Activated naive CD4-positive, alpha-beta T cell treated with anti-CD3 and anti-CD28 coated beads for 36 hours (primary cell): ENCODE measurements around the gene ZFPL1. TPM values are rescaled to one million over a fixed set of nuclear protein-coding genes. Genes with fewer than 3 reads are reported as not detected.
A peak's percentile ranks its signal among the peaks of the same experiment; 100 is the strongest.

Source experiments
- CTCF ChIA-PET: fragments of 350-600 bp; sonication (Branson Sonifier 250); formaldehyde crosslinking; loops from one replicate; lab custom pipeline; 2021; ENCODE audit warnings: antibody characterized with exemption; lab: Charles Lee
- DNase-seq: peaks from one replicate; pipeline ENCODE4 v3.0.0-alpha.2; 2020
- H3K27ac Mint-ChIP-seq: one replicate; pipeline ENCODE4 v1.8.0; 2021; ENCODE audit warnings: mild to moderate bottlenecking, mixed read lengths
- H3K27me3 Mint-ChIP-seq: one replicate; pipeline ENCODE4 v1.8.0; 2021; ENCODE audit warnings: low read depth, mixed read lengths
- H3K36me3 Mint-ChIP-seq: one replicate; pipeline ENCODE4 v1.8.0; 2021; ENCODE audit warnings: low read depth, mixed read lengths
- H3K4me1 Mint-ChIP-seq: one replicate; pipeline ENCODE4 v1.8.0; 2021; ENCODE audit warnings: low read depth, mixed read lengths
- H3K4me3 Mint-ChIP-seq: one replicate; pipeline ENCODE4 v1.8.0; 2021; ENCODE audit warnings: mild to moderate bottlenecking, moderate library complexity, mixed read lengths
- H3K9me3 Mint-ChIP-seq: one replicate; pipeline ENCODE4 v1.8.0; 2021; ENCODE audit warnings: mixed read lengths
- intact Hi-C: fragments of 100-400 bp; cut with micrococcal nuclease; formaldehyde crosslinking; loops from one replicate; pipeline ENCODE4 v1.15.1; 2023
- total RNA-seq, 2 experiments: library from RNA; stranded (reverse); gene quantifications; one replicate each; pipeline ENCODE4 v1.2.3, GENCODE V29; 2021

The ZFPL1 gene
- 10 to 100 TPM; 24.2 to 25.6 TPM for total RNA-seq

GRCh38 chr11:65083834-65084597 is at the start of gene ZFPL1, which contains the start of gene CDCA5:
Gene ZFPL1 (plus strand): TSS chr11:65084222. CDS start chr11:65084699, 477 bp downstream.
Gene CDCA5 (minus strand): TSS chr11:65084040. CDS start chr11:65083978, 62 bp downstream.
- Mint-ChIP-seq H3K27ac (peak within 1 kb of the TSS; percentile 97), H3K27me3 (no peaks in the 10 kb centered on the region), H3K4me1 (peaks cover 39% of the 10 kb centered on the region), H3K36me3 (peaks cover 54% of the 10 kb centered on the region), H3K9me3 (no peaks in the 10 kb centered on the region), H3K4me3 (peak within 1 kb of the TSS; percentile 92)
- intact Hi-C loops: loop anchor here (1.0 to 10.0 kb wide), 8 partner anchors 12 to 839 kb away; partner anchors contain the start of genes ATG2A, FAU, FKBP2 and MRPL49
- CTCF ChIA-PET: interaction anchor here (1.5 to 1.6 kb wide), 2 partner anchors 26 to 33 kb away, joined by 4 read pairs; partner anchors contain the start of gene ZNHIT2
- DNase-seq: peak; percentile 97

- no peaks in the 10 kb centered on the region for H3K27me3 Mint-ChIP-seq
Observed at GRCh38 chr11:65034423-65034822, 49.6 kb upstream of the ZFPL1 start.

GRCh38 chr11:65035579-65035978 is 48.4 kb upstream of the ZFPL1 start:
- Mint-ChIP-seq H3K36me3 (peaks cover 2% of the 10 kb centered on the region), H3K27me3 (no peaks in the 10 kb centered on the region), H3K4me3 (no peak overlapping the region), H3K4me1 (peaks cover 4% of the 10 kb centered on the region), H3K27ac (no peak overlapping the region), H3K9me3 (no peaks in the 10 kb centered on the region)
- intact Hi-C loops: no loop called here
- DNase-seq: no peak
- CTCF ChIA-PET: no interaction called here

More at GRCh38 chr11:65034423-65034822, 49.6 kb upstream of the ZFPL1 start:
- peaks cover 2% of the 10 kb centered on the region for H3K36me3 Mint-ChIP-seq
- CTCF ChIA-PET: no interaction called here
- no peak for DNase-seq
- H3K9me3 Mint-ChIP-seq: no peaks in the 10 kb centered on the region
- H3K4me3 Mint-ChIP-seq: no peak overlapping the region
- H3K27ac Mint-ChIP-seq: no peak overlapping the region
- peaks cover under 1% of the 10 kb centered on the region for H3K4me1 Mint-ChIP-seq
- intact Hi-C loops: no loop called here

- Mint-ChIP-seq H3K4me1 (peaks cover 7% of the 10 kb centered on the region), H3K36me3 (peaks cover 2% of the 10 kb centered on the region), H3K9me3 (no peaks in the 10 kb centered on the region), H3K4me3 (no peak overlapping the region), H3K27ac (no peak overlapping the region), H3K27me3 (no peaks in the 10 kb centered on the region)
- intact Hi-C loops: no loop called here
- CTCF ChIA-PET: interaction anchor here (0.5 kb wide), 1 partner anchor 252 kb away, joined by 3 read pairs; no protein-coding TSS in a partner anchor
- no peak for DNase-seq
Observed at GRCh38 chr11:65036931-65037330, 47.1 kb upstream of the ZFPL1 start.

GRCh38 chr11:65040520-65040846 is 43.5 kb upstream of the ZFPL1 start:
- no peak for DNase-seq
- Mint-ChIP-seq H3K9me3 (no peaks in the 10 kb centered on the region), H3K36me3 (peaks cover 4% of the 10 kb centered on the region), H3K27me3 (no peaks in the 10 kb centered on the region), H3K4me1 (peaks cover 17% of the 10 kb centered on the region), H3K4me3 (peak overlapping the region; percentile 92), H3K27ac (peak overlapping the region; percentile 98)
- intact Hi-C loops: loop anchor here (1.0 to 2.0 kb wide), 4 partner anchors 13 to 116 kb away; partner anchors contain the start of genes CDCA5, PPP2R5B, SNX15 and TM7SF2
- CTCF ChIA-PET: interaction anchor here (0.5 to 1.7 kb wide), 4 partner anchors 14 to 38 kb away, joined by 3 to 6 read pairs (median 3); partner anchors contain the start of gene ARL2

- Mint-ChIP-seq H3K27me3 (no peaks in the 10 kb centered on the region), H3K4me3 (peak within 1 kb of the TSS; percentile 92), H3K36me3 (peaks cover 4% of the 10 kb centered on the region), H3K9me3 (no peaks in the 10 kb centered on the region), H3K4me1 (peaks cover 19% of the 10 kb centered on the region), H3K27ac (peak within 1 kb of the TSS; percentile 98)
- intact Hi-C loops: loop anchor here (1.0 to 2.0 kb wide), 5 partner anchors 14 to 117 kb away; partner anchors contain the start of genes ARL2, CDCA5, PPP2R5B and SNX15
- peak; percentile 94 for DNase-seq
- CTCF ChIA-PET: interaction anchor here (0.5 to 1.7 kb wide), 4 partner anchors 15 to 37 kb away, joined by 3 to 6 read pairs (median 3); partner anchors contain the start of gene ARL2
Observed at GRCh38 chr11:65040847-65041622, 43.0 kb upstream of the ZFPL1 start, which contains the start of gene SAC3D1. Gene SAC3D1 (plus strand): TSS chr11:65041210. CDS start chr11:65041293, 83 bp downstream.

- intact Hi-C loops: no loop called here
- Mint-ChIP-seq H3K27ac (no peak overlapping the region), H3K36me3 (peaks cover 6% of the 10 kb centered on the region), H3K4me1 (peaks cover 34% of the 10 kb centered on the region), H3K27me3 (no peaks in the 10 kb centered on the region), H3K9me3 (no peaks in the 10 kb centered on the region), H3K4me3 (peak overlapping the region; percentile 86)
- no peak for DNase-seq
- CTCF ChIA-PET: no interaction called here
Observed at GRCh38 chr11:65042891-65043290, 41.1 kb upstream of the ZFPL1 start.

GRCh38 chr11:65043881-65044501 is 40.0 kb upstream of the ZFPL1 start:
- no peak for DNase-seq
- no peak overlapping the region for H3K4me3 Mint-ChIP-seq
- CTCF ChIA-PET: no interaction called here
- H3K9me3 Mint-ChIP-seq: no peaks in the 10 kb centered on the region
- H3K27me3 Mint-ChIP-seq: no peaks in the 10 kb centered on the region
- peaks cover 38% of the 10 kb centered on the region for H3K4me1 Mint-ChIP-seq
- H3K36me3 Mint-ChIP-seq: peaks cover 5% of the 10 kb centered on the region
- intact Hi-C loops: no loop called here
- H3K27ac Mint-ChIP-seq: no peak overlapping the region

- Mint-ChIP-seq H3K4me1 (peaks cover 35% of the 10 kb centered on the region), H3K4me3 (no peak overlapping the region), H3K27me3 (no peaks in the 10 kb centered on the region), H3K9me3 (no peaks in the 10 kb centered on the region), H3K27ac (no peak overlapping the region), H3K36me3 (peaks cover 5% of the 10 kb centered on the region)
- CTCF ChIA-PET: no interaction called here
- no peak for DNase-seq
- intact Hi-C loops: no loop called here
Observed at GRCh38 chr11:65045061-65045460, 39.0 kb upstream of the ZFPL1 start.

- Mint-ChIP-seq H3K27me3 (no peaks in the 10 kb centered on the region), H3K9me3 (no peaks in the 10 kb centered on the region), H3K27ac (no peak overlapping the region), H3K36me3 (peaks cover 5% of the 10 kb centered on the region), H3K4me1 (peaks cover 33% of the 10 kb centered on the region), H3K4me3 (no peak overlapping the region)
- CTCF ChIA-PET: no interaction called here
- DNase-seq: no peak
- intact Hi-C loops: loop anchor here (2.0 kb wide), 1 partner anchor 29 kb away; no protein-coding TSS in a partner anchor
Observed at GRCh38 chr11:65045728-65046127, 38.3 kb upstream of the ZFPL1 start.

GRCh38 chr11:65047581-65048422 is 36.2 kb upstream of the ZFPL1 start:
- Mint-ChIP-seq H3K4me3 (peak overlapping the region; percentile 70), H3K9me3 (no peaks in the 10 kb centered on the region), H3K4me1 (peaks cover 23% of the 10 kb centered on the region), H3K27me3 (no peaks in the 10 kb centered on the region), H3K36me3 (peaks cover 5% of the 10 kb centered on the region), H3K27ac (peak overlapping the region; percentile 18)
- intact Hi-C loops: loop anchor here (2.0 kb wide), 1 partner anchor 27 kb away; no protein-coding TSS in a partner anchor
- CTCF ChIA-PET: interaction anchor here (0.7 kb wide), 1 partner anchor 18 kb away, joined by 3 read pairs; no protein-coding TSS in a partner anchor
- peak; percentile 24 for DNase-seq
